GM23338 (cell line): ENCODE data around the gene INSL4.

ENCODE experiments used
- CREB1 ChIP-seq: fragments of 250-450 bp; sonication (Bioruptor Pico); IDR thresholded peaks from 2 replicates; pipeline ENCODE4 v1.5.0; 2020; ENCODE audit warnings: low read depth, mild to moderate bottlenecking, moderate library complexity
- CTCF ChIP-seq, 2 experiments: fragments of 200-600 bp in 1 of 2; sonication (generic) in 1 of 2; conservative IDR thresholded peaks; 2 replicates each; pipeline versions ENCODE4 v1.5.1 to v1.6.1; 2016 to 2017; ENCODE audit warnings: antibody characterized with exemption in 2 of 2, low read depth in 2 of 2, mild to moderate bottlenecking in 2 of 2, moderate library complexity in 1 of 2
- ETS1 ChIP-seq: IDR thresholded peaks from 2 replicates; pipeline ENCODE4 v1.6.1; 2016; ENCODE audit warnings: antibody characterized with exemption
- EZH2 ChIP-seq: fragments of 200-600 bp; sonication (generic); IDR thresholded peaks from one replicate; pipeline ENCODE4 v1.8.0; 2017; ENCODE audit warnings: antibody characterized with exemption, mild to moderate bottlenecking, low read depth; ENCODE audit not compliant: unreplicated experiment
- EZH2phosphoT487 ChIP-seq: fragments of 200-600 bp; sonication (generic); IDR thresholded peaks from one replicate; pipeline ENCODE4 v1.8.1; 2018; ENCODE audit warnings: antibody characterized with exemption; ENCODE audit not compliant: unreplicated experiment
- JUNB ChIP-seq: IDR thresholded peaks from one replicate; pipeline ENCODE4 v1.6.1; 2016; ENCODE audit warnings: antibody characterized with exemption; ENCODE audit not compliant: unreplicated experiment
- NANOG ChIP-seq: IDR thresholded peaks from 2 replicates; pipeline ENCODE4 v1.6.1; 2016; ENCODE audit warnings: antibody characterized with exemption, borderline replicate concordance
- POLR2AphosphoS5 ChIP-seq: IDR thresholded peaks from 2 replicates; pipeline ENCODE4 v1.6.1; 2016; ENCODE audit warnings: antibody characterized with exemption, low read depth
- REST ChIP-seq: IDR thresholded peaks from one replicate; pipeline ENCODE4 v1.6.1; 2018; ENCODE audit warnings: antibody characterized with exemption; ENCODE audit not compliant: unreplicated experiment
- STAT1 ChIP-seq: IDR thresholded peaks from one replicate; pipeline ENCODE4 v1.6.1; 2016; ENCODE audit warnings: antibody characterized with exemption; ENCODE audit not compliant: unreplicated experiment
- ZNF114 ChIP-seq: fragments of 250-450 bp; sonication (Bioruptor Pico); IDR thresholded peaks from 2 replicates; pipeline ENCODE4 v1.5.0; 2020; ENCODE audit warnings: mild to moderate bottlenecking, moderate library complexity
- ZNF331 ChIP-seq: fragments of 250-450 bp; sonication (Bioruptor Pico); IDR thresholded peaks from 2 replicates; pipeline ENCODE4 v1.5.0; 2020; ENCODE audit warnings: low read depth, mild to moderate bottlenecking, moderate library complexity
- ZNF462 ChIP-seq: fragments of 250-450 bp; sonication (Bioruptor Pico); IDR thresholded peaks from 2 replicates; pipeline ENCODE4 v1.5.0; 2020; ENCODE audit warnings: mild to moderate bottlenecking, moderate library complexity

GRCh38 chr9:5264219-5264595 lies 33.0 kb downstream of the INSL4 start:
- TF ChIP-seq CTCF (conservative IDR thresholded peaks at IDR 0.05; ENCODE audit: low read depth in 2 of 2) = no peak
- TF ChIP-seq POLR2AphosphoS5 = no peak
- TF ChIP-seq ZNF331 = no peak
- no peak for TF ChIP-seq EZH2
- TF ChIP-seq REST = no peak
- no peak for TF ChIP-seq CREB1 (CRISPR knock-in tag)
- TF ChIP-seq ETS1 = no peak
- TF ChIP-seq EZH2phosphoT487 = no peak
- no peak for TF ChIP-seq STAT1
- TF ChIP-seq JUNB = no peak
- no peak for TF ChIP-seq ZNF114 (CRISPR knock-in tag)
- no peak for TF ChIP-seq ZNF462
- no peak for TF ChIP-seq NANOG
